ENCODE data around the gene PYCR2.
A peak's percentile ranks its signal among the peaks of the same experiment; 100 is the strongest.
"Not testable (repeated sequence)": the region's sequence is repeated elsewhere in the genome, so short reads cannot be mapped to it uniquely, and the experiment has no call there.

Gene PYCR2

DNA sequence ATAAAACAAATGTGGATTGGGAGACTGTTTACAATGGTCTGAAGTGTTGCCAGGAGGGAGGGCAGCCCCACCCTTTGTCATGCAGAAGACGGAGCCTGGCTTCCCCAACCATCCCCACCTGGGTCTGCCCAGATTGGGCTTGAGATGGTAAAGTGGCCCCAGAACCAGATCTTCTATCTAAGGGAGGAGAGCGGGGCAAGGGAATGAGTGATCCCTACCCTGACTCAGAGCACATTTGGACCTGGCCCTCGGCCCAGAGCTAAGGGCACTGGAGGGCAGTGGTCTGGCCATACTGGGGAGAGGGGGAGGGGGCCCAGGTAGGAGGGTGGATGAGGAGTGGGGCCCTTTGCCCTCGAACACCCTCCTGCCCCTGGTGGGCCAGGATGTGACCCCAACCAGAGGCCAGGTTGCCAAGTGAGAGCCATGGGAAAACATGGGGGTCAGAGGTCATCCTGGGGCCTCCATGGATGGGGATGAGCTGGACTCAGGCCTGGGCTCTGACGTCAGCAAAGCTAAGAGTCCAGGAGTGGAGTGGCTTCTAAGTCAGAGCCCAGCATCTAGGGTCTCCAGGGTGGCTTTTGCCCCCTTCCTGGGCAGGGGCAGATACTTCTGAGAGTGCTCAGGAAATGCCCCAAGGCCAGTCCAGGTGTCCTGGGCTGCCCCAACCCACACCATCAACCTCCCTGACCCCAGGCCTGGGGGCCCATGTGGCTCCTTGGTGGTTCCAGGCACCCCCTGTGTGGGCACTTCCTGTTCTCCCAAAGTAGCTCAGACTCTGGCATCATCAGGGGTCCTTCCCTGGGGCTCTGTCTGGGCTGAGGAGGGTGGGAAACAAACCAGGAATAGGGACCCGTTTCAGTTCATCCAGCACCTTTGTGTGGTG lies 33.5 kb downstream of the PYCR2 start:
- DNase-seq: no peak

DNA sequence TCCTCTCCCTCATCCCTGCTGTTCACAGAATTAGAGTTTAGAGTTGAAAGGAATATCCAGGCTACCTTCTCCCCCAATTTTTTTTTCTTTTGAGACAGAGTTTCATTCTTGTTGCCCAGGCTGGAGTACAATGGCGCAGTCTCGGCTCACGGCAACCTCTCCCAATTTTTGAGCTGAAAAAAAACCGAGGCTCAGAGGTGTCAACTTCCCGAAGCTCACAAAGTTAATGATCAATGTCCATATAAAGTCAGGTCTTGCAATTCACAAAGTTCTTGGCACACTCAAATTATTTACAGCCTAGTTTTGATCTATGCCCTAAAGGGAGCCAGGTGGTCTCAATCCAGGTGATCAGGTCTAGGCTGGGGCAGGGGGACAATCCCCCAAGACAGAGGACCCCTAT lies 34.3 kb downstream of the PYCR2 start:
- no peak for DNase-seq

DNA sequence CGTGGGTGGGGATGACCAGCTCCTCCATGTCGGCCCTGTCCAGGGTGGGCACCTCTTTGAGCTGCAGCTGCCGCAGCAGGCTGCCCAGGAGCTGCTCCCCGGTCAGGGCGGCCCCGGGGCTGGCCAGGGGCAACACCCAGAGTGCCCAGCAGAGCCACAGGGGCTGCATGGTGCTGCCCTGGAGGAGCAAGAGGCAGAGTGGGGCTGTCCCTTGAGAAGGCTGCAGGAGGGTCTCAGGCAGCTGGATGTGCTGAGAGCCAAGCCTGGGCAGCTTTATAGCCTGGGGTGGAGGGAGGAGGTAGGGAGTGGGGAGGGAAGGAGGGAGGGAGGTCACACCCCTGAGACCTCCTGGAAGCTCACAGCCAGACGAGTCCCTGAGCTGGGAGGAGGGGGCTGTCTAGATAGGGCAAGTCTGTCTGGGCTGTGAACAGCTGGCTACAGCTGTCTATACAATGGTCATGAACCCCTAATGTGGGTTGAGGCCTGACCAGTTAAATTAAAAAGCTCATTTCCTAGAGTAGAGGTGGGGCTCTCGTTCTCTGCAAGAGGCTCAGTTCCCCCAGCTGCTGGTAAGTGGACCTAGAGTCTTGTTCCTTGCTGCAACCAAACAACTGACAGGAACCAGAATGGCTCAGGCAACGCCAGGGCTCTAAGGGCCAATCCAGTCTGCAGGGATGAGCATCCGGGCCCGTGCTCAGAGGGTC lies 35.0 kb downstream of the PYCR2 start, which contains the start of gene LEFTY1:
Gene LEFTY1 (minus strand): TSS at position 249 of the 704 bp plus-strand sequence. CDS start 80 bp downstream, at position 169.
- DNase-seq: no peak

DNA sequence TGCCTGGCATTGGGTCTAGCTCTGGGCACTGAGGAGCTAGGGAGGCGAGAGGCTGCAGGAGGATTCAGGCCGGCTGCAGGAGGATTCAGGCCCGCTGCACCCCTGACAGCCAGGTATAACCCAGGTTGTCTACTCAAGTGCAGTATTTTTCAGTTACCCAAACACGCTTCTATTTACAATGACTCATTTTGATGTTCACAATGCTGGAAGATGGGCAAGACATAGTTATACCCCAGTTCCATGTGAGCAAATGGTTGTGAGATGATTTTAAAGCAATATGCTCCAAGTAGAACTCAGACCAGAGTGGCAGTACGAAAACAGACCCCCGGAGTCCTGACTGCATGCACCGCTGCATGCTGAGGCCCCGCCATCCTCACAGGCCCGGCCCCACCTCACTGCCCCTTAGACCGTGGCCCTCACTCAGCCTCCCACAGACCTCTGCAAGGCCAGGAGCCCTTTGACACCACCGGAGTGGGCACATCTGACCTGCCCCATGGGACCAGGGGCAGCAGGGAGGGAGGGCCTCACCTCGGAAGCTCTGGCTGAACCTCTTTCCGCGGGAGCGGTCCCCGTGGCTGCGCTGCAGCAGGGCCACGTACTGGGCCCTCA lies 35.7 kb downstream of the PYCR2 start:
- no peak for DNase-seq

DNA sequence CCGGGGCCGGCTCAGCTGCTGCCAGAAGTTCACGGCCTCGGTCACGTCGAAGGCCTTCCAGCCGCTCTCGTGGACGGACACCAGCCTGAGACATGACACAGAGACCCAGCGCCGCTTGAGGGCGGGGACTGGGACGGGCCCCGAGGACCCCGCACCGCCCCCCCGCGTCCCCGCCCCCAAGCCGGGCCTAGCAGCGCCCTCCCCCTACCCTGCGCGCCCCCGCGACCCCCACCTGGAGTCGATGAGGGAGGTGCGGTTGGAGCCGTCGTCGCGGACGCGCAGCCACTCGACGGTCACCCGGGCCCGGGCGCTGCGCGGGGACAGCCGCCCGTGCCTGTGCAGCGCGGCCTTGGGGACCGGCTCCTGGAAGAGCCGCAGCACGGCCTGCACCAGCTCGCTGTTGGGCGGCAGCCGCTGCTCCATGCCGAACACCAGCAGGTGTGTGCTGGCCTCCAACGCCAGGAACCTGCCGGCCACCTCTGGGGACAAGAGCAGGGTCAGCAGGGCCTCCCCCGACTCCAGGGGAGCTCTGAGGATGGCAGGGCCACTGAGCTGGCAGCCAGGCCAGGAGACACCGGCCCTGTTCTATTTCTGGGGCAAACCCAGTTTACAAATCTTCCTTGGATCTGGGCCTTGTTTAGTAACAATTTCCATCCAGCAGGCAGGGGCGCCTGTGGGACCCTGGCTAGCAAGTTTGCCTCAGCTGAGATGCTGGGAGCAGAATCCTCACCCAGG lies 36.3 kb downstream of the PYCR2 start:
- DNase-seq: not testable (repeated sequence)

DNA sequence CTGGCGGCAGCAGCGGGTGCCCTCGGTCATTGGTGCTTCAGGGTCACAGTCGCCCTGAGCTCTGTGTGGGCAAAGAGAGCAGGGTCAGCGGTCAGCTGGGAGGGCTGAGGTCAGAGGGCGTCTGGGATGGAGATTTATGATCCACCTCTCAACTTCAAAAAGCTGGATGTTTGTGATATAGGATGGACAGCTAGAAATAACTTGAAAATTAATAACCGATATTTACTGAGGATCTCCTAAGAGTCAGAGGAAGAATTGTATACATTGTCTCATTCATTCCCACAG lies 37.1 kb downstream of the PYCR2 start:
- DNase-seq: no peak

DNA sequence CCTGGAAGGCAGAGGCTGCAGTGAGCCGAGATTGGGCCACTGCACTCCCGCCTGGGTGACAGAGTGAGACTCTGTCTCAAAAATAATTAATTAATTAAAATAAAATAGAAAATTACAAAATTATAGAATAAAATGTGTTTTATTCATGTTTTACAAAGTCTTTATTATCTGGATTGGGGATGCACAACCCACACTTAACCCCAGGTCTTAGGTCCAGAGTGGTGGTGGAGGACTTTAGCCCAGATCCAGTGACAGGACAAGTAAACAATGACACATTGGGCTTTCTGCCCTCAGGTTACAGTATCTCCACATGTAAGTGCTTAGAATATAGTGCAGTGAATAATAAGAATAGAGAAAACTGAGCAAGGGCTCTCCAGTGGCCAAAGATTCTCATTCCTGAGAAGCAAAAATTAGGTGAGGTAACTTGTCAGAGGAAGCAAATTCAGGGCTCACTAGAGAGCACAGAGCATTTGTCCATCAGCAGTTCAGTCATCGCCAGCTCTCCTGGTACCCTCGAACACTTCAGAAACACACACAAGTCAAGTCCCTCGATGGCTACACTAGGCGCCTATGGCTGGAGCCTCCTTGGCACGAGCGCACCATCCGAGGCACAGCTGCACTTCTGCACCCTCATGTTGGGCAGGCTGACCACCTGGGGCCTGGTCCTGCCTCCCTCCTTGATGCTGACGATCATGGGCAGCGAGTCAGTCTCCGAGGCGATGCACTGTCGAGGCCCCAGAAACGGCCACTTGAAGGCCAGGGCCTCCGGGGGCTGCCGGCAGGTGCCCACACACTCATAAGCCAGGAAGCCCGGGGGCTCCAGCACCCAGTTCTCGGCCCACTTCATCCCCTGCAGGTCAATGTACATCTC lies 37.7 kb downstream of the PYCR2 start:
- no peak for DNase-seq

DNA sequence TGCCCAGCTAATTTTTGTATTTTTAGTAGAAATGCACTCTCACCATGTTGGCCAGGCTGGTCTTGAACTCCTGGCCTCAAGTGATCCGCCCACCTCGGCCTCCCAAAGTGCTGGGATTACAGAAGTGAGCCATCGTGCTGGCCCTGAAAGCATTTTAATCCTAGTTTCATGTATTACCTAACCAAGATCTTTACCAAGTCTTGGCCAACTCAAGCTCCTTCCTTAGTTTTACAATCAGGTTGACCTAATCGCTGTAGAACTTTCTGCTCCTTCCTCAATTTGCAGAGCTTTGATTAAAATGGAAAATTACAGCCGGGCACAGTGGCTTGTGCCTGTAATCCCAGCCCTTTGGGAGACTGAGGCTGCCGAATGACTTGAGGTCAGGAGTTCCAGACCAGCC lies 38.7 kb downstream of the PYCR2 start:
- peak; percentile 76 to 89 for DNase-seq

DNA sequence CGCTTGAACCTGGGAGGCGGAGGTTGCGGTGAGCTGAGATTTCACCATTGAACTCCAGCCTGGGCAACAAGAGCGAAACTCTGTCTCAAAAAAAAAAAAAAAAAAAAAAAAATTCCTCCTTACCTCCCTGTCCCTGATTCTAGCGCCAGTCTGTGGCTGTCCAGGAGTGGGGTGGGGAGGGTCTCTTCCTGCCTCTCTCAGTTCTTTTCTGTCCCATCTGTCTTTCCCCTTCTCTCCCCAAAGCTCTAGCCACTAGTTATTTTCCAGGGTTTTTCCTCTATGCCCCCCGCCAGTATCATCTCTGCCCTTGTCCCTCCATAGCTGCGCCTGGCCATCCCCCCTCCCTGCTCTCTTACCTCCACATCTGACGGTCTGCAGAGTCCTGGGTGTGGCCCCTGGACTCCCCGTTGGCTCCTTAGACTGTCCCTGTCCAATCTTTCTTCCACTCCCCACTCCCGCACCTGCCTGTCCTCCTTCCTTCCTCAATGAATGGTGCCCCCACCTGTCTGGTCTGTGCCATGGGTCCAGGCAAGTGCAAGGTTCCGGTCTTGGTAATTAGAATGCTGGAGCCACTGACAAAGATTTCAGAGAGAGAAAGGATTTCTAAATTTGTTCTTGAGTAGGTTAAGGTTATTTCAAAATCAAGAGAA lies 40.3 kb downstream of the PYCR2 start:
- no peak for DNase-seq

DNA sequence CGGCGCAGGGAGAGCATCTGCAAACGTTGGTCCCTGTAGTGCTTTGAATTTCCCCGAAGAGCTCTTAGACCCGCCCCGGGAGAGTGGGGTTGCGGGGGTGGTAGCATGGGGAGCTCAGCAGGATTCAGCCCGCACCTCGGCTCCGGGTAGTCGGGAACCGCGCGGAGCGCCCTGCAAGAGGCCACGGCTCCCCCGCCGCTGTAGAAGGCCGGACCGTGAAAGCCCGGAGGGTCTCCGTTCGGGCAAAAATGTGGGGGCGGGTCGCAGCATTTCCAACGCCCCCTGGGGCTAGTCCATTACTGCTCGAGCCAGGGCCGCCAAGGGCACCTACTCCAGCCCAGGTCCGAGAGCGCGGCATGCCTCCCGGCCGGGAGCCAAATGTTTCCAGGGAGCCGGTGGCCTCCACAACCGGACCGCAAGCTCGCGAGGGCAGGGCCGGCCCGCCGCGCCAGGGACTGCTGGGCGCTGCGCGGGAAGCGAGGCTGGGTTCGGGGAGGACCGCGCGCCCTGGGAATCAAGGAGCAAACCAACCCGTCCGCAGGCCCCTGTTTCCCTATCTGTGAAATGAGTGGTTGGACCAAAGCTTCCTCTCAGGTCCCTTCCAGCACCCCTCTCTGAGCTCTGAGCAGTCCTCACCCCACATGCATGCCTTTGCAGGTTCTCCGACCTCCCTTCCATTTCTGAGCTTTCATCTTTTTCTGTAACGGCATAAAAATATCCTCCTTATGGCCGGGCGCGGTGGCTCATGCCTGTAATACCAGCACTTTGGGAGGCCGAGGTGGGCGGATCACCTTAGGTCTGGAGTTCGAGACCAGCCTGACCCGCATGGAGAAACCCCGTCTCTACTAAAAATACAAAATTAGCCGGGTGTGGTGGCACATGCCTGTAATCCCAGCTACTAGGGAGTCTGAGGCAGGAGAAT lies 41.1 kb downstream of the PYCR2 start:
- peak; percentile 21 to 59 for DNase-seq

DNA sequence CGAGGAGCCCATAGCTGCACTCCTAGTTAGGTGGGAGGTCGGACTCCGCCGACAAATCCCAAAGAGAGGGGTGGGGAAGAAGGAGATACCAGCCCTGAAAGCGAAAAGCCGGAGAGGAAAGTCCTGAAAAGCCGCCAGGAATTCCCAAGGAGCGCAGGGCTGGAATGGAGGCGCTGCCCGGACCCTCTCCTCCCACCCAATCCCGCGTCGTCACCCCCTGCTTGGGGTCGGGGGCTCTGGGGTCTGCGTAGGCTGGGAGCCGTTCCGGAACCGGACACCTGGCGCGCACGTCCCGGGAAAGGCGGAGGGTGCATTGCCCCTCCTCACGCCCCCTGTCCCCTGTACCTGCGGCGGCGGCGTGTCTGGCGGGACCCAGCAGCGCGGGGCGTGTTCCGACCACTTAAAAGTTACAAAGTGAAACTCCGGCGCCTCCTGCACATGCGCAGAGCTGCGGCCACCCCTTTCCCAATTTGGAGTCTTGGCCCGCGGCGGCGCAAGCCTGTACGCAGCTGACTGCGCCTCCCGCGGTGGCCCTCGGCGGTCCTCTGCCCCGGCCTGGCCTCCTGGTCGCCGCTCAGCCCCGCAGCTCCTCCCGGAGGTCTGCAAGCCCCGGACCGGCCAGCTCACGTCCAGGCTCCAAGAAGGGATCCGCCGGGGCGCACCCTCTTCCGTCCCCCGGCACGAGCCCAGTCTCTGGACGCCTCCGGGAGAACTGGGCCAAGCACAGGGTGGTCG lies 41.9 kb downstream of the PYCR2 start, which contains the start of gene TMEM63A:
Gene TMEM63A (minus strand): TSS at position 422 of the 735 bp plus-strand sequence. CDS start 4,800 bp downstream, outside the sequence.
- peak; percentile 91 to 93 for DNase-seq

DNA sequence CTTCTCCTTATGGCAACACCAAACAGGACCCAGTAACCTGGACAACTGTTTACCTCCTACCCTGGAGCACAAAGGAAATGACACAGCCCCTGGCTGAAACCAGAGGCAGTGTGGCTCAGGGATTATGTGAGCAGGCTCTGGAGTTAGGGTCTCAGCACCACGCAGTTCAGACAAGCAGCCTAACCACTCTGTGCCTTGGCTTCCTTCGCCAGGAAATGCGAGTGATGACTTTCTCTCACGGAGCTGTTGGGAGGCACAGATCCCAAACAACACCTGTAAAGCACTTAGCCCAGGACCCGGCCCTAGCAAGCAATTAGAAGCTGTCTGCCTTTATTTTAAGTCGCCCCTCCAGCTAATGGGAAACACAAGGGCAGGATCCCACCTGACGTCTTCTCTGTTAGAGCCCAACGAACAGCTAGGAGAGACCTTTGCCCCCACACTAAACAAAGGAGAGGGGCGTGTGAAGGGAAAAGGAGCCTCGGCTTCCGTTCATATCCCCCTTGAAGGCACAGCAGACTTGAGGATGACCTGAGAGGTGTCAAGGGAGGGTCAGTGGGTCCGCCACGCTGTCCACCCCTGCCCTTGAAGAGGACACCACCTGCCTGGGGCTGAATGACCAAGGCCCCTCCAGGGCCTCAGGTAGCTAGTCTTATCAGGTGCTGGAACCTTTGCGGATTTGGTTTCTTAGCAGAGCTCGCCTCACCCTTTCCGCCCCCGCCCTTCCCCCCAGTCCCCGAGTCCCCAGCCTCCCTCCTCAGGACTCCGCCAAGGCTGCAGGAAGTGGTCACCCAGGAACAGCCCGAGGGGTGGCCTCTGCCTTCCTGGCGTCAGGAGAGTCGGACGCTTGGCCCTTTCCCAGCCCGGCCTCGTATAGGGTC lies 42.7 kb downstream of the PYCR2 start:
- peak; percentile 33 to 62 for DNase-seq

DNA sequence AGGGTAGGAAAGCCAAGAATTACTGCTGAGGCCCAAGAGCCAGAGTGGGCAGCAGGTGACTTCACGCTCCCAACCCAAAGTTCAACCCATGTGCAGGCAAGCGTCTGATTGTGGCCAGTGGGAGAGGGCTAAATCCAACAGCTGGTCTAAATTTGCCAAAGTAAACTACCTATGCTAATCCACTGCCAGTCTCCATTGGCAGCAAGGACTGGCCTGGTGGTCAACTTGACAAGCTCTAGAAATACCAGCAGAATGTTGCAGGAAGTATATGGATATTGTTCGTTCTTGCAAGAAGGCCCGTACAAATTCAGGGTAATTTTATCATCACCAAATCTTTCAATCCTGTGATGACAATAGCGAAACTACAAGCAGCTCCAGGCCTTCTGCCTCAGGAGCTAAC lies 43.4 kb downstream of the PYCR2 start:
- DNase-seq: no peak

DNA sequence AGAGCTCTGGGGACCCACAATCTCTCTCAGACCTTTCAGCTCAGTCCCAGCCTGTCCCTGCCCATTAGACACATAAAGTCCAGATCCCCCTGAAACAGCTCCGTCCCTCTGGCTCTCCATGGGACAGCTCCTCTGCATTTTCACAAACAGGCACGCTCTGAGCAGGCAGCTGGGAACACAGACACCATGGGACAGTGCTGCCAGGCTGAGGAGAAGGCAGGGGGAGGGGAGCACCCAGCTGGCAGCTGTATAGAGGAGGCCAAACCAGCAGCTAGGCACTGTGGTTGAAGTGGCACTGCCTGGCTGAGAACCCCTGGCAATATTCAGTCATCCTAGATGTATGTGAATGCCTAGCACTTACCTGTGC lies 43.8 kb downstream of the PYCR2 start:
- no peak for DNase-seq

DNA sequence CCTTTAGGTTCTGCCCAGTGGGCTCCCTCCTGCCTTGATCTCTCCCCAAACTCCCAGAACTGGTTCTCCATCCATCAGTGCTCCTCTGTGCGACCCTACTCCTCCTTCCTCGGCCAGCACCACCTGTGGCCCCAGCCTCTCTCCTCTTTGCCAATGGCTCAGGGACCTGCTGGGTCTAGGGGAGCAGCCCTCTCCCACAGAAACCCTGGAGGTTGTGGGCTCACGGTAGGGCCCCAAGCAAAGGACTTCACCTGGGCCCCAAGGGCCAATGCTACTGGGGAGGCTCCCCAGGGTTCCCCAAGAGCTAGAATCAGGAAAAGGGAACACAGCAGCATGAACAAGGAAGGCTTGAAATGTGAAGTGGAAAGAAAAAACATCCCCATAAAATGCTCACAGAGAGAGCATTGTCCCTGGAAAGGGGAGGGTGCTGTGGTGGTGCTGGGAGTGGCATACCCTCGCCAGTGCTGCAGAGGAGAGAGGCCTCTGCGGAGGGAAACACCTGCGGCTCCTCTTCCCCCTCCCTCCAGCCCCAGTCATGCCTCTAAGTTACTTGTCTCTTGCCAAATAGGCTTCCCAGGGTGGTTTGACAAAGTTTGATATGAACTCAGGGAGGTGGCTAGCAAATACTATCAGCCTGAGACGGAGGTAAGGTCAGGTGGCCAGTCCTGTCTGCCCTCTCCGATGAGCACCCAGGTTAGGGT lies 44.4 kb downstream of the PYCR2 start:
- DNase-seq: no peak

DNA sequence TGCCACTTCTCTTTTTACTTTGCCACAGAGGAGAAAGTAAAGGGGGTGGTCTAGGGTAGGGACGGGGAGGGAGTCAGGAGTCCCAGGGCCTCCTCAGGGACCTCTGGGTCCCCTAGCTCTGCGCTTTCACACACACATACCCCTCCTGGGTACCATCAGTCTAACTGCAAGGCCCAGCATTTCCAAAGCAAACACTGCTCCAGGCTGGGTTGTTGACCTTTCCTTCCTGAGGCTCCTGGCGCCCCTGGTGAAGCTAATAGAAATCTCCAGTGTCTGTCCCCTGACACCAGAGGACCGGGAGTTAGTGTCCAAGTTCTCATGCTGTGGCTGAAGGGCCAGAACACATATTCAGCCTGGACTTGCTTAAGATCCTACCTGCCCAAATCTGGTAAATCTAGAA lies 45.8 kb downstream of the PYCR2 start:
- DNase-seq: no peak

DNA sequence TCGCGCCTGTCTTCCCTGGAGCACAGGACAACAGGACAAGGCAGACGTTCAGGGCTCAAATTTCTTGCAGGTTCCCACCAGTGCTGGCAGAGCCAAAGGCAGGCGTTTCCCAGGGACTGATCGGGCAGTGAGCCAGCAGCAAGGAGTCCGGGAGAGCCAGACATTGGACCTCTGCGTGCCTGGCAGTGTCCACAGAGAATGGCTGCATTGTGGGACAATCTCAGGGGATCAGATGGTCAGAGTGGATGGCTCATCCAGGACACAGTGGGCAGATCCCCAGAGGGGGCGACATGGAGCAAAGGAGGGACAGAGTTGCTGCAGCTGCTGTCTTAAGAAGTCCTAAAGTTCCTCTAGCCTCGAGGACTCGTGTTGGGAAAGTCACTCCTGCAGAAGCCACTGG lies 46.5 kb downstream of the PYCR2 start:
- DNase-seq: peak; percentile 53 to 75
